ENCODE data around the gene LGALS7.

Gene LGALS7

GRCh38 chr19:38733493-38734175, 39.7 kb downstream of the LGALS7 start:
- Histone ChIP-seq H2AFZ (ENCODE audit: low read length) (no peak overlapping the region), H4K91ac (ENCODE audit: low read depth, low read length, poor library complexity) (peak overlapping the region; percentile 9), H3K14ac (ENCODE audit: low read length) (no peak overlapping the region), H3K27me3 (ENCODE audit: control insufficient read depth in 3 of 3, insufficient read depth in 3 of 3, low read depth in 1 of 3, low read length in 3 of 3) (peaks cover 0 to 17% (median 8%) of the 10 kb centered on the region in 3 experiments), H4K8ac (ENCODE audit: low read depth, low read length) (no peak overlapping the region), H3K9me3 (replicated peaks in 1 of 2; ENCODE audit: control insufficient read depth in 2 of 2, insufficient read depth in 1 of 2, low read depth in 1 of 2, low read length in 2 of 2) (no peaks in the 10 kb centered on the region), H2BK5ac (ENCODE audit: low read length) (no peak overlapping the region), H3K23ac (ENCODE audit: low read depth, low read length, poor library complexity) (no peak overlapping the region), H3K36me3 (replicated peaks in 1 of 2; ENCODE audit: control insufficient read depth in 2 of 2, insufficient read depth in 2 of 2, low read length in 2 of 2) (peaks cover 25 to 32% of the 10 kb centered on the region in 2 donors), H2BK15ac (ENCODE audit: low read length) (peak overlapping the region; percentile 2), H3K4me1 (ENCODE audit: control insufficient read depth in 2 of 2, insufficient read depth in 1 of 2, low read depth in 1 of 2, low read length in 2 of 2) (peaks cover 0 to 8% of the 10 kb centered on the region in 2 donors), H3K27ac (replicated peaks; ENCODE audit: low read length) (peak overlapping the region; percentile 9), H3K79me1 (ENCODE audit: low read depth, low read length) (peaks cover 2% of the 10 kb centered on the region), H3K9ac (ENCODE audit: low read depth, low read length, poor library complexity) (no peak overlapping the region), H3K4me2 (ENCODE audit: insufficient read depth, low read length, poor library complexity, severe bottlenecking) (no peak overlapping the region), H3K4me3 (ENCODE audit: low read length in 2 of 2) (no peak overlapping the region), H3K4ac (ENCODE audit: low read length) (no peak overlapping the region), H2BK12ac (ENCODE audit: low read length) (peak overlapping the region; percentile 84), H3K18ac (ENCODE audit: low read length) (no peak overlapping the region), H2AK5ac (ENCODE audit: low read depth, low read length) (peak overlapping the region; percentile 42), H2BK120ac (ENCODE audit: low read depth, low read length) (no peak overlapping the region)
- WGBS, 2 donors (ENCODE audit: extremely low coverage in 2 of 2, insufficient read length in 2 of 2, insufficient replicate concordance in 1 of 2), result no CpG with 5 or more reads among the region's 6 CpGs
- no peak for DNase-seq (ENCODE audit: low spot score)

GRCh38 chr19:38733241-38733492, 40.1 kb downstream of the LGALS7 start:
- Histone ChIP-seq H4K91ac (ENCODE audit: low read depth, low read length, poor library complexity) (peak overlapping the region; percentile 9), H3K14ac (ENCODE audit: low read length) (no peak overlapping the region), H4K8ac (ENCODE audit: low read depth, low read length) (no peak overlapping the region), H2BK12ac (ENCODE audit: low read length) (no peak overlapping the region), H2AFZ (ENCODE audit: low read length) (no peak overlapping the region), H3K27ac (replicated peaks; ENCODE audit: low read length) (no peak overlapping the region), H3K4me1 (ENCODE audit: control insufficient read depth in 2 of 2, insufficient read depth in 1 of 2, low read depth in 1 of 2, low read length in 2 of 2) (peaks cover 0 to 8% of the 10 kb centered on the region in 2 donors), H3K79me1 (ENCODE audit: low read depth, low read length) (peaks cover 2% of the 10 kb centered on the region), H3K18ac (ENCODE audit: low read length) (peak overlapping the region; percentile 11), H2BK120ac (ENCODE audit: low read depth, low read length) (no peak overlapping the region), H3K4me2 (ENCODE audit: insufficient read depth, low read length, poor library complexity, severe bottlenecking) (no peak overlapping the region), H3K36me3 (replicated peaks in 1 of 2; ENCODE audit: control insufficient read depth in 2 of 2, insufficient read depth in 2 of 2, low read length in 2 of 2) (peaks cover 27 to 36% of the 10 kb centered on the region in 2 donors), H2BK5ac (ENCODE audit: low read length) (no peak overlapping the region), H2AK5ac (ENCODE audit: low read depth, low read length) (no peak overlapping the region), H3K27me3 (ENCODE audit: control insufficient read depth in 3 of 3, insufficient read depth in 3 of 3, low read depth in 1 of 3, low read length in 3 of 3) (peaks cover 0 to 13% (median 5%) of the 10 kb centered on the region in 3 experiments), H3K4ac (ENCODE audit: low read length) (no peak overlapping the region), H3K23ac (ENCODE audit: low read depth, low read length, poor library complexity) (no peak overlapping the region), H3K9ac (ENCODE audit: low read depth, low read length, poor library complexity) (no peak overlapping the region), H3K9me3 (replicated peaks in 1 of 2; ENCODE audit: control insufficient read depth in 2 of 2, insufficient read depth in 1 of 2, low read depth in 1 of 2, low read length in 2 of 2) (no peaks in the 10 kb centered on the region), H2BK15ac (ENCODE audit: low read length) (peak overlapping the region; percentile 2), H3K4me3 (ENCODE audit: low read length in 2 of 2) (no peak overlapping the region)
- no CpG with 5 or more reads among the region's 1 CpG for WGBS, 2 donors (ENCODE audit: extremely low coverage in 2 of 2, insufficient read length in 2 of 2, insufficient replicate concordance in 1 of 2)
- DNase-seq (ENCODE audit: low spot score), result no peak

- H2AK5ac ChIP-seq (ENCODE audit: low read depth, low read length), result no peak overlapping the region
- H2BK15ac ChIP-seq (ENCODE audit: low read length), result no peak overlapping the region
- peaks cover 5% of the 10 kb centered on the region for H3K79me1 ChIP-seq (ENCODE audit: low read depth, low read length)
- no peak overlapping the region for H2BK5ac ChIP-seq (ENCODE audit: low read length)
- H3K18ac ChIP-seq (ENCODE audit: low read length), result peak overlapping the region; percentile 38
- peak overlapping the region; percentile 21 for H3K9ac ChIP-seq (ENCODE audit: low read depth, low read length, poor library complexity)
- H3K4me1 ChIP-seq (ENCODE audit: control insufficient read depth in 2 of 2, insufficient read depth in 1 of 2, low read depth in 1 of 2, low read length in 2 of 2), result peaks cover 0 to 6% of the 10 kb centered on the region in 2 donors
- H4K91ac ChIP-seq (ENCODE audit: low read depth, low read length, poor library complexity), result no peak overlapping the region
- no peak overlapping the region for H3K4me3 ChIP-seq (ENCODE audit: low read length in 2 of 2)
- no peak for DNase-seq (ENCODE audit: low spot score)
- H3K4me2 ChIP-seq (ENCODE audit: insufficient read depth, low read length, poor library complexity, severe bottlenecking), result no peak overlapping the region
- H2BK12ac ChIP-seq (ENCODE audit: low read length), result no peak overlapping the region
- no peak overlapping the region for H2AFZ ChIP-seq (ENCODE audit: low read length)
- no peak overlapping the region for H3K14ac ChIP-seq (ENCODE audit: low read length)
- WGBS, 2 donors (ENCODE audit: extremely low coverage in 2 of 2, insufficient read length in 2 of 2, insufficient replicate concordance in 1 of 2), result no CpG with 5 or more reads among the region's 10 CpGs
- H4K8ac ChIP-seq (ENCODE audit: low read depth, low read length), result no peak overlapping the region
- H3K36me3 ChIP-seq (replicated peaks in 1 of 2; ENCODE audit: control insufficient read depth in 2 of 2, insufficient read depth in 2 of 2, low read length in 2 of 2), result peaks cover 37 to 50% of the 10 kb centered on the region in 2 donors
- no peak overlapping the region for H2BK120ac ChIP-seq (ENCODE audit: low read depth, low read length)
- no peak overlapping the region for H3K27ac ChIP-seq (replicated peaks; ENCODE audit: low read length)
- H3K9me3 ChIP-seq (replicated peaks in 1 of 2; ENCODE audit: control insufficient read depth in 2 of 2, insufficient read depth in 1 of 2, low read depth in 1 of 2, low read length in 2 of 2), result no peaks in the 10 kb centered on the region
- H3K4ac ChIP-seq (ENCODE audit: low read length), result no peak overlapping the region
- peaks cover 0 to 4% (median 3%) of the 10 kb centered on the region in 3 experiments for H3K27me3 ChIP-seq (ENCODE audit: control insufficient read depth in 3 of 3, insufficient read depth in 3 of 3, low read depth in 1 of 3, low read length in 3 of 3)
- H3K23ac ChIP-seq (ENCODE audit: low read depth, low read length, poor library complexity), result no peak overlapping the region
Observed at GRCh38 chr19:38731654-38732301, 41.5 kb downstream of the LGALS7 start.

- H4K91ac ChIP-seq (ENCODE audit: low read depth, low read length, poor library complexity), result no peak overlapping the region
- peak overlapping the region; percentile 93 for H3K23ac ChIP-seq (ENCODE audit: low read depth, low read length, poor library complexity)
- no peak overlapping the region for H2AK5ac ChIP-seq (ENCODE audit: low read depth, low read length)
- no peak for DNase-seq (ENCODE audit: low spot score)
- H3K79me1 ChIP-seq (ENCODE audit: low read depth, low read length), result peaks cover 7% of the 10 kb centered on the region
- WGBS, 2 donors (ENCODE audit: extremely low coverage in 2 of 2, insufficient read length in 2 of 2, insufficient replicate concordance in 1 of 2), result no CpG with 5 or more reads among the region's 19 CpGs
- H2BK12ac ChIP-seq (ENCODE audit: low read length), result no peak overlapping the region
- no peak overlapping the region for H2BK120ac ChIP-seq (ENCODE audit: low read depth, low read length)
- H3K4me2 ChIP-seq (ENCODE audit: insufficient read depth, low read length, poor library complexity, severe bottlenecking), result no peak overlapping the region
- no peak overlapping the region for H2BK5ac ChIP-seq (ENCODE audit: low read length)
- no peak overlapping the region for H3K9ac ChIP-seq (ENCODE audit: low read depth, low read length, poor library complexity)
- no peak overlapping the region for H4K8ac ChIP-seq (ENCODE audit: low read depth, low read length)
- no peak overlapping the region for H3K14ac ChIP-seq (ENCODE audit: low read length)
- no peak overlapping the region for H3K27ac ChIP-seq (replicated peaks; ENCODE audit: low read length)
- H3K4ac ChIP-seq (ENCODE audit: low read length), result no peak overlapping the region
- H3K4me1 ChIP-seq (ENCODE audit: control insufficient read depth in 2 of 2, insufficient read depth in 1 of 2, low read depth in 1 of 2, low read length in 2 of 2), result peaks cover 0 to 4% of the 10 kb centered on the region in 2 donors
- peaks cover 43 to 58% of the 10 kb centered on the region in 2 donors for H3K36me3 ChIP-seq (replicated peaks in 1 of 2; ENCODE audit: control insufficient read depth in 2 of 2, insufficient read depth in 2 of 2, low read length in 2 of 2)
- H3K27me3 ChIP-seq (ENCODE audit: control insufficient read depth in 3 of 3, insufficient read depth in 3 of 3, low read depth in 1 of 3, low read length in 3 of 3), result no peaks in the 10 kb centered on the region
- H3K4me3 ChIP-seq (ENCODE audit: low read length in 2 of 2), result no peak overlapping the region
- H3K18ac ChIP-seq (ENCODE audit: low read length), result no peak overlapping the region
- H2AFZ ChIP-seq (ENCODE audit: low read length), result no peak overlapping the region
- H2BK15ac ChIP-seq (ENCODE audit: low read length), result no peak overlapping the region
- no peaks in the 10 kb centered on the region for H3K9me3 ChIP-seq (replicated peaks in 1 of 2; ENCODE audit: control insufficient read depth in 2 of 2, insufficient read depth in 1 of 2, low read depth in 1 of 2, low read length in 2 of 2)
Observed at GRCh38 chr19:38730731-38731589, 42.4 kb downstream of the LGALS7 start.
